Mucosa of descending colon (tissue), 3 donors: ENCODE measurements around the gene CARD10. TPM values are rescaled to one million over a fixed set of nuclear protein-coding genes. Genes with fewer than 3 reads are reported as not detected.

Experiments used
- ATAC-seq: fragments of 200-7000 bp; cut with Tn5 transposase; one replicate; pipeline ENCODE4 v1.9.1; 2020; ENCODE audit warnings: mild to moderate bottlenecking, moderate library complexity
- DNase-seq, 3 donors: peaks; one replicate each; pipeline ENCODE4 v3.0.0-alpha.2; 2020
- H3K36me3 ChIP-seq: fragments of 200-600 bp; one replicate; pipeline ENCODE4 v1.8.0; 2021; ENCODE audit warnings: low read depth, mild to moderate bottlenecking
- H3K4me1 ChIP-seq: fragments of 200-600 bp; one replicate; pipeline ENCODE4 v1.8.0; 2021; ENCODE audit warnings: low read depth, mild to moderate bottlenecking
- H3K4me3 ChIP-seq: fragments of 200-600 bp; one replicate; pipeline ENCODE4 v1.8.0; 2021; ENCODE audit warnings: mild to moderate bottlenecking
- H3K9me3 ChIP-seq: fragments of 200-600 bp; one replicate; pipeline ENCODE4 v1.8.0; 2021; ENCODE audit warnings: mild to moderate bottlenecking
- CTCF ChIP-seq: fragments of 200-600 bp; IDR thresholded peaks from one replicate; pipeline ENCODE4 v1.8.0; 2022; ENCODE audit warnings: antibody characterized with exemption, mild to moderate bottlenecking
- intact Hi-C, 2 donors: fragments of 100-400 bp; cut with DNase I in 1 of 2; cut with micrococcal nuclease in 1 of 2; formaldehyde crosslinking; loops; one replicate each; pipeline versions ENCODE4 v1.11.0 to v1.11.1; 2022; cut with DNase I, micrococcal nuclease
- total RNA-seq, 3 donors: library from RNA; stranded (reverse); fragmentation: NEBNext Ultra II Directional in 2 of 3; extraction: Animal tissue kit (Norgen Biotek cat#: 25700) in 2 of 3; gene quantifications; one replicate each; pipeline versions ENCODE4 v1.2.1 to v1.2.4, GENCODE V29; 2021 to 2023
- donor health status: DM: no; HTN: no; CAD: no; lungs with moderate emphysema.
- donor health status: DM: no; HTN: no; CAD: no.
- donor health status: DM: no; HTN: yes; CAD: no.

The CARD10 gene
- total RNA-seq, 3 donors from 2014 or later: 43.3 to 74.1 (median 60.5) TPM

- Histone ChIP-seq H3K4me3 (no peak overlapping the region), H3K36me3 (no peaks in the 10 kb centered on the region), H3K9me3 (no peaks in the 10 kb centered on the region), H3K4me1 (peaks cover 4% of the 10 kb centered on the region)
- ATAC-seq: no peak
- no peak for DNase-seq
- TF ChIP-seq CTCF: no peak
- intact Hi-C loops: no loop called here
These were observed 28.1 kb downstream of the CARD10 start for GRCh38 chr22:37491106-37491505.

- no peak overlapping the region for H3K4me3 ChIP-seq
- ATAC-seq: no peak
- DNase-seq: no peak
- H3K4me1 ChIP-seq: peaks cover 6% of the 10 kb centered on the region
- no peaks in the 10 kb centered on the region for H3K9me3 ChIP-seq
- no peaks in the 10 kb centered on the region for H3K36me3 ChIP-seq
- no peak for TF ChIP-seq CTCF
- intact Hi-C loops: no loop called here
These were observed 29.2 kb downstream of the CARD10 start for GRCh38 chr22:37489983-37490382.

DNA sequence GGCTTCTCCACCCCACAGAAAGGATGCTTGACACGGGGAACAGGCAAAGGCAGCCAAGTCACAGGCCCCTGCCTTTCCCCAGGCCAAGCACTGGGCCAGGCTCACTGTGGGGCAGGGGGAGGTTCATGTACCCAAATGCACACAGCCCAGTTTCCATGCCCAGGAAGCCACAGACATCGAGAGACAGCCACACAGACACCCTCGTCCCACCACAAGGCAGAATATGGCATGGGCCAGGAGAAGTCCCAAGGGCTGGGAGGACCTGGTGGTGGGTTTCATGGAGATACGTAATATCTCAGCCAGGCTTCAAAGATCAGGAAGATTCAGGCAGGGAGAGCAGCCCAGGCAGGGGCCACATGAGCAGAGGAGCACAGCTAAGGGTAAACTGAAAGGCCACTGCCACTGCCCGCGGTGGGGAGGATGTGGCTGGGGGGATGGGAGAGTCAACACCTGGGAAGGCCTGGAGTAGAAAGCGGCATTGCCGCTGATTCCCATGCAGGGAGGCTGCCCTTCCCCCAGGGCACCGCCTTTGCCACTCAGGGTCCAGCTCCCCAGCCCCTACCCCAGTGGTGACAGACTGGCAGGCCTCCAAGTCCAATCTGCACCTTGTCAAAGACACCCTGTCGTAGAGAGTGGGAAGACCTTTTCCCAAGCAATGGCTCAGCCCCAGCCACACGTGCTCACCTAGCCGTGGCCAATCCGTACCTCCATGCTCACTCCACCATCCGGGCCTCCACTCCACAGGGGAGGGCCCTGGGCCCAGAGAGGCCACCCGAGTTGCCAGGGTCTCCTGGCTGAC, 30.7 kb downstream of the CARD10 start:
- Histone ChIP-seq H3K9me3 (no peaks in the 10 kb centered on the region), H3K36me3 (no peaks in the 10 kb centered on the region), H3K4me3 (no peak overlapping the region), H3K4me1 (peaks cover 9% of the 10 kb centered on the region)
- no peak for ATAC-seq
- intact Hi-C loops: no loop called here
- no peak for TF ChIP-seq CTCF
- no peak for DNase-seq

- intact Hi-C loops: no loop called here
- no peak overlapping the region for H3K4me3 ChIP-seq
These were observed 31.6 kb downstream of the CARD10 start for GRCh38 chr22:37487571-37487970.

GRCh38 chr22:37487129-37487528, 32.1 kb downstream of the CARD10 start:
- intact Hi-C loops: no loop called here
- ATAC-seq (no peak), DNase-seq (no peak)
- Histone ChIP-seq H3K9me3 (no peaks in the 10 kb centered on the region), H3K36me3 (no peaks in the 10 kb centered on the region), H3K4me3 (no peak overlapping the region), H3K4me1 (peaks cover 11% of the 10 kb centered on the region)
- no peak for TF ChIP-seq CTCF

More at GRCh38 chr22:37487571-37487970, 31.6 kb downstream of the CARD10 start:
- no peaks in the 10 kb centered on the region for H3K36me3 ChIP-seq
- DNase-seq (no peak), ATAC-seq (no peak)
- no peaks in the 10 kb centered on the region for H3K9me3 ChIP-seq
- peaks cover 11% of the 10 kb centered on the region for H3K4me1 ChIP-seq
- TF ChIP-seq CTCF: no peak
